Sigmoid colon (tissue), 7 donors: ENCODE measurements around the gene CLDN15. TPM values are rescaled to one million over a fixed set of nuclear protein-coding genes. Genes with fewer than 3 reads are reported as not detected.
A peak's percentile ranks its signal among the peaks of the same experiment; 100 is the strongest.

Experiments
- DNase-seq: peaks from one replicate; pipeline ENCODE4 v3.0.0-alpha.2; 2019
- H3K27ac ChIP-seq, 4 donors: fragments of 200-600 bp; sonication (generic); one replicate each; pipeline ENCODE4 v1.5.1; 2016 to 2019; ENCODE audit warnings: mild to moderate bottlenecking in 1 of 4
- H3K27me3 ChIP-seq, 3 donors: fragments of 200-600 bp; sonication (generic); one replicate each; pipeline ENCODE4 v1.5.1; 2019; ENCODE audit warnings: mild to moderate bottlenecking in 1 of 3
- H3K36me3 ChIP-seq, 4 donors: fragments of 200-600 bp; sonication (generic); one replicate each; pipeline ENCODE4 v1.5.1; 2016 to 2019
- H3K4me1 ChIP-seq, 4 donors: fragments of 200-600 bp; sonication (generic); one replicate each; pipeline ENCODE4 v1.5.1; 2017 to 2019
- H3K4me3 ChIP-seq, 4 donors: fragments of 200-600 bp; sonication (generic); one replicate each; pipeline ENCODE4 v1.5.1; 2017 to 2019; ENCODE audit warnings: mild to moderate bottlenecking in 2 of 4, moderate library complexity in 1 of 4
- H3K9me3 ChIP-seq, 4 donors: fragments of 200-600 bp in 3 of 4; sonication (generic) in 3 of 4; one replicate each; pipeline versions ENCODE4 v1.5.1 to v1.6.1; 2013 to 2019
- EP300 ChIP-seq, 4 donors: sonication (generic); formaldehyde crosslinking; IDR thresholded peaks; one replicate each; pipeline ENCODE4 v1.6.1; 2017; ENCODE audit warnings: antibody characterized with exemption in 4 of 4
- POLR2A ChIP-seq, 2 donors: fragments of 450-650 bp; IDR thresholded peaks; one replicate each; pipeline ENCODE4 v1.6.1; 2016; ENCODE audit warnings: antibody characterized with exemption in 2 of 2, mild to moderate bottlenecking in 2 of 2, moderate library complexity in 2 of 2
- POLR2AphosphoS5 ChIP-seq, 4 donors: sonication (generic); formaldehyde crosslinking; IDR thresholded peaks; one replicate each; pipeline ENCODE4 v1.6.1; 2017; ENCODE audit warnings: antibody characterized with exemption in 4 of 4
- WGBS, 2 donors: extraction: QIAGEN DNeasy Blood & Tissue Kit; methylation state at CpG; one replicate each; pipeline ENCODE4 v1.1.7; 2013; 5-methylcytosine and 5-hydroxymethylcytosine counted together
- intact Hi-C: fragments of 100-400 bp; cut with DNase I; formaldehyde crosslinking; loops from one replicate; pipeline ENCODE4 v1.15.1; 2023
- polyA plus RNA-seq, 3 donors: library from polyadenylated mRNA; stranded (reverse); fragments of 200-250 nt; gene quantifications; one replicate each; pipeline ENCODE4 v1.2.3, GENCODE V29; 2013
- total RNA-seq, 4 donors: library from RNA; depleted of rRNA; stranded (reverse); fragments of >200 nt; gene quantifications; one replicate each; pipeline ENCODE4 v1.1.0, GENCODE V29; 2016
- TF ChIP-seq, protein P1 (sequence below), 4 experiments: fragments of 450-650 bp in 3 of 4; fragments of 200-600 bp in 1 of 4; IDR thresholded peaks; one replicate each; pipeline ENCODE4 v1.5.1; 2016 to 2019; ENCODE audit warnings: antibody characterized with exemption in 4 of 4, mild to moderate bottlenecking in 3 of 4, moderate library complexity in 2 of 4
- donor health status: healthy with polysubstance abuse.
- donor health status: Bipolar disorder and iron deficiency.
- donor health status: healthy.

CLDN15 gene
- total and polyA plus RNA-seq, 7 donors = 2.5 to 16.3 (median 4.9) TPM

DNA sequence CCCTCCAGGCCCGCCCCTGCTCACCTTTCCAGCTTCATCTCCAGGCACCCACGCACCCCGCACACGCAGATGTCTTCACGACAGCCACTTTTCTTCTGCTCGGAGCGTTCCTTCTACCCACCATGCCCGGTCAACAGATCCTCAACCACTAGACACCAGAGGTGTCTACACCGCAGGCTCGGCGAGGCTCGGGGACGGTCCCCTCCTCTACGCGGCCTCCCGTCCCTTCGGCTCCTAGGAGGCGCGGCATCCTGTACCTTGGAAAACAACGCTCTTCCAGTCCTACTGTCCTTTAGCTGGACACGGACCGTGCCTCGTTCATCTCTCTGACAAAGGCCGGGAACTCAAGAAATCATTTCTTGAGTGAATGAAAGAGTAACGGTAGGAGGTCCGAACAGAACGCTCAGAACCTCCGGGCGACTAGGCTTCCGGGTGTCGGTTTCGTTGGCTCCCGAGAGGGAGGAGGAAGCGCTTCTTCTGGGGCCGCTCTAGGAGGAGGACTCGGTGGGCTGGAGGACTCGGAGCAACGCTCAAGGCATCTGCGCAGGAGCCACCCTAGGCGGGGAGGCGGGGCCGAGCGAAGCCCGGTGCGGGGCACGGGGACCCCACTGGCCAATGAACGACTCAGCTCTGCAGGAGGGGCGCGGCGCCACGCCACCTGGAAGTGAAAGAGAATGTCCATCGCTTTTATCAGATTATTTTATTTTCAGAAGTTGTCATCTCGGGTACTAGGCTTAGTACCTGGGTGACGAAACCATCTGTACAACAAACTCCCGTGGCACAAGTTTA lies 14.5 kb upstream of the CLDN15 start:
- Histone ChIP-seq H3K4me3 (peak overlapping the region; percentile 66 to 93 (median 81)), H3K9me3 (no peaks in the 10 kb centered on the region), H3K27ac (peak overlapping the region; percentile 58 to 83 (median 76)), H3K27me3 (no peaks in the 10 kb centered on the region), H3K4me1 (peaks cover 0 to 25% (median 16%) of the 10 kb centered on the region in 4 donors), H3K36me3 (peaks cover 0 to 7% (median 6%) of the 10 kb centered on the region in 4 donors)
- 0 to 1% methylated on average over 55 of the region's 55 CpGs for WGBS, 2 donors
- DNase-seq = peak; percentile 98
- TF ChIP-seq POLR2AphosphoS5 (IDR thresholded peaks at IDR 0.05) = peak; percentile 42 to 80 (median 67)
- no peak for TF ChIP-seq POLR2A (IDR thresholded peaks at IDR 0.05)
- TF ChIP-seq, protein P1, sequence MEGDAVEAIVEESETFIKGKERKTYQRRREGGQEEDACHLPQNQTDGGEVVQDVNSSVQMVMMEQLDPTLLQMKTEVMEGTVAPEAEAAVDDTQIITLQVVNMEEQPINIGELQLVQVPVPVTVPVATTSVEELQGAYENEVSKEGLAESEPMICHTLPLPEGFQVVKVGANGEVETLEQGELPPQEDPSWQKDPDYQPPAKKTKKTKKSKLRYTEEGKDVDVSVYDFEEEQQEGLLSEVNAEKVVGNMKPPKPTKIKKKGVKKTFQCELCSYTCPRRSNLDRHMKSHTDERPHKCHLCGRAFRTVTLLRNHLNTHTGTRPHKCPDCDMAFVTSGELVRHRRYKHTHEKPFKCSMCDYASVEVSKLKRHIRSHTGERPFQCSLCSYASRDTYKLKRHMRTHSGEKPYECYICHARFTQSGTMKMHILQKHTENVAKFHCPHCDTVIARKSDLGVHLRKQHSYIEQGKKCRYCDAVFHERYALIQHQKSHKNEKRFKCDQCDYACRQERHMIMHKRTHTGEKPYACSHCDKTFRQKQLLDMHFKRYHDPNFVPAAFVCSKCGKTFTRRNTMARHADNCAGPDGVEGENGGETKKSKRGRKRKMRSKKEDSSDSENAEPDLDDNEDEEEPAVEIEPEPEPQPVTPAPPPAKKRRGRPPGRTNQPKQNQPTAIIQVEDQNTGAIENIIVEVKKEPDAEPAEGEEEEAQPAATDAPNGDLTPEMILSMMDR (IDR thresholded peaks at IDR 0.05) = no peak
- no peak for TF ChIP-seq EP300 (IDR thresholded peaks at IDR 0.05)
- intact Hi-C loops = no loop called here

- H3K27ac ChIP-seq = no peak overlapping the region
- no peaks in the 10 kb centered on the region for H3K9me3 ChIP-seq
- H3K4me1 ChIP-seq = peaks cover 0 to 40% (median 25%) of the 10 kb centered on the region in 4 donors
- H3K36me3 ChIP-seq = peaks cover 0 to 7% (median 6%) of the 10 kb centered on the region in 4 donors
- DNase-seq = no peak
- no peak for TF ChIP-seq POLR2A (IDR thresholded peaks at IDR 0.05)
- no peak for TF ChIP-seq EP300 (IDR thresholded peaks at IDR 0.05)
- no peak for TF ChIP-seq POLR2AphosphoS5 (IDR thresholded peaks at IDR 0.05)
- TF ChIP-seq, protein P1 (IDR thresholded peaks at IDR 0.05) = no peak
- H3K27me3 ChIP-seq = no peaks in the 10 kb centered on the region
- intact Hi-C loops = no loop called here
- 90 to 91% methylated on average over 3 of the region's 3 CpGs for WGBS, 2 donors
- H3K4me3 ChIP-seq = no peak overlapping the region
Observed at GRCh38 chr7:101250324-101250723, 12.7 kb upstream of the CLDN15 start.

GRCh38 chr7:101248276-101248675 lies 10.7 kb upstream of the CLDN15 start:
- Histone ChIP-seq H3K9me3 (no peaks in the 10 kb centered on the region), H3K4me3 (no peak overlapping the region), H3K4me1 (peaks cover 0 to 55% (median 36%) of the 10 kb centered on the region in 4 donors), H3K36me3 (peaks cover 0 to 7% (median 6%) of the 10 kb centered on the region in 4 donors), H3K27me3 (no peaks in the 10 kb centered on the region), H3K27ac (no peak overlapping the region)
- TF ChIP-seq POLR2AphosphoS5 (IDR thresholded peaks at IDR 0.05) (no peak), EP300 (IDR thresholded peaks at IDR 0.05) (no peak), POLR2A (IDR thresholded peaks at IDR 0.05) (no peak)
- TF ChIP-seq, protein P1 (IDR thresholded peaks at IDR 0.05) = no peak
- DNase-seq = no peak
- WGBS, 2 donors = 98% methylated on average over 5 of the region's 5 CpGs
- intact Hi-C loops = no loop called here

DNA sequence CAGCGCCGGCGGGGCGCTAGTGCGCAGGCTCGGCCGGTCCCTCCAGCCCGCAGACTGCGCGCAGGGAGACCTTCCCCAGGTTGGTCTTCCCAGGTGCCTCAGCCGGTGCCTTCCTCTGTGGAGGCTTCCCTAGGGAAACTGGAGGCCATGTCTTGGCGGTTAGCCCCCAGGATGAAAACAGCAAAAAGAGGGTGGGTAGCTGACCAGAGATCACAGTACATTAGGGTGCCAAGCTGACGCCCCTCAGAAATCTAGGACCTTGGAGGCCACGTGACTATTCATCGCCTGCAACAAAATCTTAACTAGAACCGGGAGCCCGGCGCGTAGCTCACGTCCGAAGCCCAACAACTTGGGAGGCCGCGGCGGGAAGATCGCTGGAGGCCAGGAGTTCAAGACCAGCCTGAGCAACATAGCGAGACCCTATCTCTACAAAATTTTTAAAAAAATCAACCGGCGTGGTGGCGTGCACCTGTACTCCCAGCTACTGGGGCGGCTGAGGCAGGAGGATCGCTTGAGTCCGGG lies 7.6 kb upstream of the CLDN15 start:
- intact Hi-C loops = no loop called here
- Histone ChIP-seq H3K9me3 (no peaks in the 10 kb centered on the region), H3K36me3 (peaks cover 10 to 22% (median 13%) of the 10 kb centered on the region in 4 donors), H3K4me1 (peaks cover 0 to 42% (median 30%) of the 10 kb centered on the region in 4 donors), H3K27me3 (no peaks in the 10 kb centered on the region), H3K4me3 (peak overlapping the region; percentile 60 to 91 (median 84)), H3K27ac (peak overlapping the region; percentile 89 to 99 (median 96))
- no peak for DNase-seq
- 27 to 37% methylated on average over 32 of the region's 32 CpGs for WGBS, 2 donors
- TF ChIP-seq, protein P1 (IDR thresholded peaks at IDR 0.05) = no peak
- TF ChIP-seq POLR2A (IDR thresholded peaks at IDR 0.05) (no peak), EP300 (IDR thresholded peaks at IDR 0.05) (no peak), POLR2AphosphoS5 (IDR thresholded peaks at IDR 0.05) (no peak)
